Activated CD4-positive, alpha-beta T cell treated with anti-CD3 and anti-CD28 coated beads for 36 hours (primary cell): ENCODE measurements around the gene METTL25B. TPM values are rescaled to one million over a fixed set of nuclear protein-coding genes. Genes with fewer than 3 reads are reported as not detected.

Experiments used
- ATAC-seq: fragments of 200-7000 bp; cut with Tn5 transposase; one replicate; pipeline ENCODE4 v1.10.0; 2021; ENCODE audit warnings: mild to moderate bottlenecking, moderate library complexity
- CTCF ChIA-PET: fragments of 350-600 bp; sonication (Branson Sonifier 250); formaldehyde crosslinking; loops from one replicate; lab custom pipeline; 2021; ENCODE audit warnings: antibody characterized with exemption; lab: Charles Lee
- POLR2A ChIA-PET: fragments of 350-600 bp; sonication (Branson Sonifier 250); formaldehyde crosslinking; loops from one replicate; lab custom pipeline; 2021; ENCODE audit warnings: antibody characterized with exemption, inconsistent platforms; lab: Charles Lee
- DNase-seq: peaks from one replicate; pipeline ENCODE4 v3.0.0-alpha.2; 2020
- H3K27ac Mint-ChIP-seq: one replicate; pipeline ENCODE4 v1.8.0; 2021; ENCODE audit warnings: mixed read lengths
- H3K27me3 Mint-ChIP-seq: one replicate; pipeline ENCODE4 v1.8.0; 2021; ENCODE audit warnings: mixed read lengths
- H3K36me3 Mint-ChIP-seq: one replicate; pipeline ENCODE4 v1.8.0; 2021; ENCODE audit warnings: low read depth, mixed read lengths
- H3K4me1 Mint-ChIP-seq: one replicate; pipeline ENCODE4 v1.8.0; 2021; ENCODE audit warnings: mixed read lengths
- H3K4me3 Mint-ChIP-seq: one replicate; pipeline ENCODE4 v1.8.0; 2021; ENCODE audit warnings: mild to moderate bottlenecking, moderate library complexity, mixed read lengths
- H3K9me3 Mint-ChIP-seq: one replicate; pipeline ENCODE4 v1.8.0; 2021; ENCODE audit warnings: low read depth, mixed read lengths
- intact Hi-C, 2 experiments: fragments of 100-400 bp; cut with DNase I in 1 of 2; cut with micrococcal nuclease in 1 of 2; formaldehyde crosslinking; loops; one replicate each; pipeline versions ENCODE4 v1.14.2 to v1.15.1; 2022 to 2024; cut with DNase I, micrococcal nuclease
- total RNA-seq, 2 experiments: library from RNA; stranded (reverse); gene quantifications; one replicate each; pipeline ENCODE4 v1.2.3, GENCODE V29; 2021

Gene METTL25B
- total RNA-seq, 2 experiments from 2014 or later, result 31.0 to 40.5 TPM

DNA sequence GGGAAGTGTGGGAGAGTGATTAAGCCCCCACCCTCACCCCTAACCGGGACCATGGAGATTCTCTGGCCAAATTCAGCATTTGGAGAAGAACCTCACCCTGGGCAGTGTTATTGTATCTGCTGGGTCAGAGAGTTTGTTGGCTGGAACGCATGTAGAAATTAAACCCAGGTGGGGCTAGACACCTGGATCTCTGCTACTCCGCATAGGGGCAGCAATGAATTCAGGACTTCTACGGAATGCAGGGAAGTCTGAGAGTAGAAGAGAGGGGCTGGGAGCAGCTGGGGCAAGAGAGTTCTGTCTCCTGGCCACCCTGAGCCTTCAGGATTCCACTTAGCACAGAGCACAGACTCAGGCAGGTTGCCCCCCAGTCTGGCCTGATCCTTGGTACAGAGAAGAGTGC is 19.2 kb upstream of the METTL25B start:
- DNase-seq, result no peak
- peaks cover 8% of the 10 kb centered on the region for H3K27me3 Mint-ChIP-seq
- CTCF ChIA-PET, result interaction anchor here (0.6 to 11.2 kb wide), 3 partner anchors 13 to 20 kb away, joined by 3 to 110 read pairs (median 8); partner anchors contain the start of genes ISG20L2 and METTL25B
- H3K4me1 Mint-ChIP-seq, result peaks cover 24% of the 10 kb centered on the region
- H3K4me3 Mint-ChIP-seq, result no peak overlapping the region
- no peak overlapping the region for H3K27ac Mint-ChIP-seq
- no peaks in the 10 kb centered on the region for H3K9me3 Mint-ChIP-seq
- no peaks in the 10 kb centered on the region for H3K36me3 Mint-ChIP-seq
- POLR2A ChIA-PET, result no interaction called here
- ATAC-seq, result no peak
- intact Hi-C loops, result loop anchor here in 1 of 2 experiments (5.0 kb wide), 1 partner anchor 82 kb away; no protein-coding TSS in a partner anchor

DNA sequence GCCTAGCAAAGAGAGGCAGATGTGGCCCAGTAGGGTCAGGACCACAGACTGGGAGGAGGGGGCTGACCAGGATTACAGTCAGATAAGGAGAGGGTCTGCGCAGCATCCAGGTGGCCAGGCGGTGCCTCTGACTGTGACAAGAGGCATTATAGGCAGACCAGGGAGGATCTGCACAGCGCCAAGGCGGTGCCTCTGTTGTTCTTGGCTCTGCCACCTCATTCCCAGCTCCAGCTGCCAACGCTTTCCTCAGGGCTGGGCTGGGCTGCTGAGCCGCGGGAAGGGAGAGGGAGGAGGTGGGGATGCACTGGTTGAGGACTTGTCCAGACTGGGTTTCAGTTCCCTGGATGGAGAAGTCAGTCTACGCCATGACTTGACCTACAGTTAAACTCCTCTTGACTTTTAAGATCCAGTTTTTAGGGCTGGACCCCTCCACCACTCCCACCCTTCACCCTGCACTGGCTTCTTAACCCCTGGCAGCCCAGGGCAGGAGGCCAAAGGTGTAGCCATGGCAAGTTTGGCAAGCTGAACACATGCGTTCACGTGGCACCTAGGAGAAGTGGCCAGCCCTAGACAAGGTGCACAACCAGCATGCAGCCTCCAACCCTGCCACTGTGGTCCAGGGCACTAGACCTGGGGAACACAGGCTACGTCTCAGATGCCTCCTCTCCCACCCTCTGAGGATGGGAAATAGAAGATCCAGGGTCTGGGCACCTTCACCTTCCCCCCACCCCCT is 18.3 kb upstream of the METTL25B start:
- Mint-ChIP-seq H3K4me1 (peaks cover 21% of the 10 kb centered on the region), H3K9me3 (no peaks in the 10 kb centered on the region), H3K4me3 (no peak overlapping the region), H3K27me3 (peaks cover 2% of the 10 kb centered on the region), H3K27ac (no peak overlapping the region), H3K36me3 (peaks cover 2% of the 10 kb centered on the region)
- ChIA-PET POLR2A (no interaction called here), CTCF (interaction anchor here (1.1 to 11.2 kb wide), 3 partner anchors 17 to 86 kb away, joined by 4 to 110 read pairs (median 38); partner anchors contain the start of genes ISG20L2 and METTL25B)
- intact Hi-C loops, result loop anchor here in 1 of 2 experiments (5.0 kb wide), 1 partner anchor 83 kb away; no protein-coding TSS in a partner anchor
- DNase-seq, result no peak
- no peak for ATAC-seq

GRCh38 chr1:156711011-156711817 is 17.1 kb upstream of the METTL25B start:
- no peak overlapping the region for H3K4me3 Mint-ChIP-seq
- ATAC-seq (no peak), DNase-seq (no peak)
- H3K4me1 Mint-ChIP-seq, result peaks cover 10% of the 10 kb centered on the region
- peaks cover 2% of the 10 kb centered on the region for H3K27me3 Mint-ChIP-seq
- H3K9me3 Mint-ChIP-seq, result no peaks in the 10 kb centered on the region
- intact Hi-C loops, result no loop called here
- peaks cover 4% of the 10 kb centered on the region for H3K36me3 Mint-ChIP-seq
- CTCF ChIA-PET, result interaction anchor here (0.6 to 6.0 kb wide), 7 partner anchors 16 to 283 kb away, joined by 3 to 48 read pairs (median 3); partner anchors contain the start of genes ISG20L2 and METTL25B
- H3K27ac Mint-ChIP-seq, result no peak overlapping the region
- POLR2A ChIA-PET, result no interaction called here

- Mint-ChIP-seq H3K4me1 (peaks cover 2% of the 10 kb centered on the region), H3K4me3 (no peak overlapping the region), H3K9me3 (no peaks in the 10 kb centered on the region), H3K27me3 (no peaks in the 10 kb centered on the region), H3K27ac (no peak overlapping the region), H3K36me3 (peaks cover 13% of the 10 kb centered on the region)
- intact Hi-C loops, result no loop called here
- ATAC-seq (no peak), DNase-seq (no peak)
- POLR2A ChIA-PET, result interaction anchor here (0.6 kb wide), 1 partner anchor 99 kb away, joined by 3 read pairs; no protein-coding TSS in a partner anchor
- CTCF ChIA-PET, result interaction anchor here (0.8 to 6.0 kb wide), 3 partner anchors 14 to 88 kb away, joined by 6 to 48 read pairs (median 38); partner anchors contain the start of genes ISG20L2 and METTL25B
Measured at GRCh38 chr1:156712626-156713025, 15.6 kb upstream of the METTL25B start.

DNA sequence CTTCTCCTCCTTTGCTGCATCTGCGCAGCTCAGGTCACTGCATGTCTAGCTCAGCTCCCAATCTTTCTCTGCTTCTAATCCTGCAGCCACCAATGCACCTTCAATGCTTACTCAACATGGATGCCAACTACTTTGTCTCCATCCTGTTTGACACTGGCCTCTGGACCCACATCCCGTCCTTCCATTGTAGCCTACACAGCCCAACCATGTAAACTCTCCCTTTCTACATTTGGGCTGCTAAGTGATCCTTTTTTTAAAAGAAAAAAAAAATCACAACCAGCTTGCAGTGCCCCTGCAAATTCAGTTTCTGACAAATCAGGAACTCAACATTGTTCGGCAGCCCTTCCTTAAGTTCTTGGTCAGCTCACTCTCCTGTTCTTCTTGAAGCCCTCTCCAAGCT is 13.4 kb upstream of the METTL25B start:
- peaks cover 2% of the 10 kb centered on the region for H3K4me1 Mint-ChIP-seq
- ATAC-seq (no peak), DNase-seq (no peak)
- no peak overlapping the region for H3K4me3 Mint-ChIP-seq
- CTCF ChIA-PET, result interaction anchor here (0.6 to 6.0 kb wide), 7 partner anchors 8 to 409 kb away, joined by 3 to 48 read pairs (median 5); partner anchors contain the start of genes CRABP2, ISG20L2 and METTL25B
- intact Hi-C loops, result no loop called here
- POLR2A ChIA-PET, result interaction anchor here (1.2 to 1.3 kb wide), 2 partner anchors 8 to 12 kb away, joined by 3 to 8 read pairs; no protein-coding TSS in a partner anchor
- no peaks in the 10 kb centered on the region for H3K9me3 Mint-ChIP-seq
- peak overlapping the region; percentile 7 for H3K27ac Mint-ChIP-seq
- peaks cover 14% of the 10 kb centered on the region for H3K36me3 Mint-ChIP-seq
- no peaks in the 10 kb centered on the region for H3K27me3 Mint-ChIP-seq

DNA sequence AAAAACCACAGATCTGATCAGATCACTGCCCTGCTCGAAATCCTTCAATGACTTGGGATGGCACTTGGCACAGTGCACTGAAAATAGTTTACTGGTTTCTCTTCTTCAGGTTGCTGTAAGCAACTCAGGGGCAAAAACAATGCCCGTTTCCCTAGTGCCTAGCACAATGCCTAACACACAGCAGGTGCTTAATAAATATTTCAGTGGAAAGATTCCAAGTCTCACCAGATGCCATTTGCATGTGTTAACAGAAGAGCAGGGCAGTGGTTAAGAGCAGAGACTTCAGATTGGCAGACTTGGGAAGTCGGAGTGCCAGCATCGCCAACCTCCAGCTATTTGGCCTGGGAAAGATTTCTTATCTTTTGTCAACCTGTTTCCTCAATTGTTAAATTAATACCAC is 10.9 kb upstream of the METTL25B start:
- ATAC-seq, result no peak
- Mint-ChIP-seq H3K9me3 (no peaks in the 10 kb centered on the region), H3K4me3 (no peak overlapping the region), H3K4me1 (peaks cover 8% of the 10 kb centered on the region), H3K27ac (no peak overlapping the region), H3K36me3 (peaks cover 29% of the 10 kb centered on the region), H3K27me3 (no peaks in the 10 kb centered on the region)
- no peak for DNase-seq
- intact Hi-C loops, result no loop called here
- ChIA-PET CTCF (interaction anchor here (3.5 kb wide), 1 partner anchor 11 kb away, joined by 25 read pairs; the partner anchor contains the start of gene CRABP2), POLR2A (no interaction called here)

- ChIA-PET CTCF (interaction anchor here (0.8 to 4.1 kb wide), 11 partner anchors 15 to 171 kb away, joined by 3 to 50 read pairs (median 4); partner anchors contain the start of gene CRABP2), POLR2A (no interaction called here)
- peaks cover 46% of the 10 kb centered on the region for H3K36me3 Mint-ChIP-seq
- ATAC-seq, result no peak
- H3K27me3 Mint-ChIP-seq, result no peaks in the 10 kb centered on the region
- peaks cover 20% of the 10 kb centered on the region for H3K4me1 Mint-ChIP-seq
- H3K9me3 Mint-ChIP-seq, result no peaks in the 10 kb centered on the region
- no peak for DNase-seq
- intact Hi-C loops, result no loop called here
- peak overlapping the region; percentile 74 for H3K27ac Mint-ChIP-seq
- no peak overlapping the region for H3K4me3 Mint-ChIP-seq
Measured at GRCh38 chr1:156721131-156721530, 7.1 kb upstream of the METTL25B start.

GRCh38 chr1:156721535-156721934 is 6.7 kb upstream of the METTL25B start:
- no peaks in the 10 kb centered on the region for H3K27me3 Mint-ChIP-seq
- H3K9me3 Mint-ChIP-seq, result no peaks in the 10 kb centered on the region
- ATAC-seq, result peak; percentile 39
- no peak for DNase-seq
- intact Hi-C loops, result no loop called here
- no peak overlapping the region for H3K4me3 Mint-ChIP-seq
- ChIA-PET CTCF (interaction anchor here (0.6 to 4.1 kb wide), 13 partner anchors 15 to 171 kb away, joined by 3 to 50 read pairs (median 4); partner anchors contain the start of gene CRABP2), POLR2A (no interaction called here)
- H3K4me1 Mint-ChIP-seq, result peaks cover 20% of the 10 kb centered on the region
- peak overlapping the region; percentile 74 for H3K27ac Mint-ChIP-seq
- H3K36me3 Mint-ChIP-seq, result peaks cover 43% of the 10 kb centered on the region

- no peaks in the 10 kb centered on the region for H3K27me3 Mint-ChIP-seq
- H3K9me3 Mint-ChIP-seq, result no peaks in the 10 kb centered on the region
- H3K36me3 Mint-ChIP-seq, result peaks cover 45% of the 10 kb centered on the region
- CTCF ChIA-PET, result interaction anchor here (0.6 to 6.2 kb wide), 64 partner anchors 10 to 338 kb away, joined by 3 to 220 read pairs (median 5); partner anchors contain the start of genes CRABP2, HDGF, INSRR and MRPL24
- no peak overlapping the region for H3K27ac Mint-ChIP-seq
- POLR2A ChIA-PET, result interaction anchor here (0.6 to 4.1 kb wide), 10 partner anchors 10 to 164 kb away, joined by 3 to 36 read pairs (median 6); partner anchors contain the start of genes MRPL24, NTRK1 and PRCC
- DNase-seq, result peak; percentile 91
- intact Hi-C loops, result loop anchor here (1.0 to 5.0 kb wide), 10 partner anchors 19 to 513 kb away; partner anchors contain the start of genes NTRK1 (in 2 of the 2), MEF2D (in 1 of the 2) and PMF1 (in 1 of the 2)
- H3K4me3 Mint-ChIP-seq, result no peak overlapping the region
- ATAC-seq, result peak; percentile 28
- peaks cover 31% of the 10 kb centered on the region for H3K4me1 Mint-ChIP-seq
Measured at GRCh38 chr1:156725683-156726280, 2.5 kb upstream of the METTL25B start.

DNA sequence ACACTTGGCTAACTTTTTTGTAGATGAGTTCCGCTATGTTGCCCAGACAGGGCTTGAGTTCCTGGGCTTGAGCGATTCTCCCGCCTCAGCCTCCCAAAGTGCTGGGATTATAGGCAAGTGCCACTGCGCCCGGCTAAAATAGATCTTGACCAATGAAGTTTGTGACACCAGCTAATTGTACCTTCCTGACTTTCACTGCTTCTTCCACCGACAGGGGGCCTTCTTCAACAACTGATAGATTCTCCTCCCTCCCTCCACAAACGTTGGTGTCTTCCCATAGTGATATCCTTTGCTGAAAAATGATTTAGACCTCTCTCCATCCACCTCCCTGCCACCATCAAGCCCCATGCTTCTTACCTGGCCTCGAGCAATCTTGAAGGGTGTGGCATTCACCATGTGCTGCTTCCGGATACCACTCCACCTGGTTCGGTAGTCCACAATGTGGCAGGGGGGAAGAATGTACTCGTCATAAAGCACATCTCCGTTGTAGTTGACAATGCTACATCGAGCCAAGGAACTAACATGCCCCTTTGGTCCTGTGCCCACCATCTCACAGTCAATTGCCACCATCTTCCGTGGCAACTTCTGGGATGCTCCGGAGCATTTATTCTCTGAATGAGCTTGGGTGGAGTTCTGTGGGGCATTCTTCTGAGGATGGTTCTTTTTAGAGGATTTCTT is 1.6 kb upstream of the METTL25B start:
- no peak for ATAC-seq
- no peaks in the 10 kb centered on the region for H3K9me3 Mint-ChIP-seq
- peak; percentile 77 for DNase-seq

More for the DNA sequence above, 1.6 kb upstream of the METTL25B start:
- POLR2A ChIA-PET, result interaction anchor here (0.6 to 4.1 kb wide), 11 partner anchors 11 to 164 kb away, joined by 3 to 36 read pairs (median 7); partner anchors contain the start of genes HDGF, MRPL24, NTRK1 and PRCC
- intact Hi-C loops, result loop anchor here (1.0 to 5.0 kb wide), 8 partner anchors 37 to 514 kb away; partner anchors contain the start of genes NTRK1 (in 2 of the 2), MEF2D (in 1 of the 2) and PMF1 (in 1 of the 2)
- CTCF ChIA-PET, result interaction anchor here (0.6 to 6.2 kb wide), 57 partner anchors 10 to 352 kb away, joined by 3 to 220 read pairs (median 6); partner anchors contain the start of genes CRABP2, HDGF, INSRR and MRPL24
- Mint-ChIP-seq H3K4me3 (no peak overlapping the region), H3K4me1 (peaks cover 31% of the 10 kb centered on the region), H3K27ac (peak overlapping the region; percentile 99), H3K27me3 (no peaks in the 10 kb centered on the region), H3K36me3 (peaks cover 41% of the 10 kb centered on the region)
